Measurements from ENCODE around the gene MAP3K3.
A peak's percentile ranks its signal among the peaks of the same experiment; 100 is the strongest.

MAP3K3 gene

GRCh38 chr17:63692195-63692816 lies 70.1 kb downstream of the MAP3K3 start:
- H3K4me3 ChIP-seq (ENCODE audit: low read depth, low read length), result no peak overlapping the region

DNA sequence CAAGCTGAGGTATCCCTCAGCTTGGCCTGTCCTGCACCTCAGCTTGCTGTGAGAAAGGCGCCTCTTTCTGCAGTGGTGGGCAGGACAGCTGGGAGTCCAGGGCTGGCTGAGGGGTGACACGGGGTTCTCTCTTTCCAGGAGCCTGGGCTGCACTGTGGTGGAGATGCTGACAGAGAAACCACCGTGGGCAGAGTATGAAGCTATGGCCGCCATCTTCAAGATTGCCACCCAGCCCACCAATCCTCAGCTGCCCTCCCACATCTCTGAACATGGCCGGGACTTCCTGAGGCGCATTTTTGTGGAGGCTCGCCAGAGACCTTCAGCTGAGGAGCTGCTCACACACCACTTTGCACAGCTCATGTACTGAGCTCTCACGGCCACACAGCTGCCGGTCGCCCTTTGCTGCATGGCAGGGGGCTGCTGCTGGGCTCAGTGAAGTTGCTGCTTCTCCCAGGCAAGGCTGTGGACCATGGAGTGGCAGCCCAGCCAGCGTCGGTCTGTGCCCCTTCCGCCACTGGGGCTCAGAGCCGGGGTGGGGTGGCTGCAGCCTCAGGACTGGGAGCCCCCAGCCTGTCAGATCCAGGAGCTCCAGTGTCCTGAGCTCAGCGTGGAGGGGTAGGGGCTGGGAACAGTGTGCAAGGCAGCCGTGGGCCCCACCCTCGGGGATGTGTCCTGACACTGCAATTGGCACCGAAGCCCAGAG lies 71.3 kb downstream of the MAP3K3 start:
- H3K4me3 ChIP-seq (ENCODE audit: low read depth, low read length), result no peak overlapping the region

DNA sequence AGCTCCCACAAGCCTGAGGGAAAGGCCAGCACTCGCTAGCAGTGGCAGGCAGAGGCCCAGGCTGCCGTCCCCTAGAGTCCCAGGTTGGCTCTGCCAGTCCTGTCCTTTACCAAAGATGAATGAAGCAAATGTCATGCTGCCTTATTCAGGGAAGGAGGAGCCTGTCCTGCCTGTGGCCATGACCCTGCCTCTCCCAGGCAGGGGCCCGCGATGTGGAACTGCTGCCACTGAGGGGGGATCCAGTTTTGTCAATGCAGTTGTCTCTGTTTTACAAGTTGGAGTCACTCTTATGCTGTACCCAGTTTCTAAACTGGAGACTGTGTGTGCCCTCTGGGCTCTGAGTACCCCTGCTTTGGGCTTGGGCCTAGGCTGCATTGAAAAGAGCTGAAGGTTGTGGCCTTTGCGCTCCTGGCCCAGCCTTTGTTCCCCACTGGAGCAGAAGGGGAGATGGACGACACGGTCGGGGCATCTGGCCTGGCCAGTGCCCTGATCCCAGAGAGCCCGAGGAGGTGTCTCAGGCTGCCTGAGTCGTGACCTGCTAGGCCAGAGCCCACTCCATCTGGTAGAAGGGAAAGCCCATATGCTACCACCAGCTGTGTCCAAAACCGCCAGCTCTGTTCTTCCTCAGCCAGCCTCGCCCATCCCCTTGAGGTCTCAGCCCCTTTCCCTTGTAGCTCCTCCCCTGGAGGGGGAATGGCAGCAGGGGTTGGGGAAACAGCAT lies 72.2 kb downstream of the MAP3K3 start:
- H3K4me3 ChIP-seq (ENCODE audit: low read depth, low read length), result no peak overlapping the region

GRCh38 chr17:63694950-63695773 lies 72.9 kb downstream of the MAP3K3 start:
- H3K4me3 ChIP-seq (ENCODE audit: low read depth, low read length), result no peak overlapping the region

DNA sequence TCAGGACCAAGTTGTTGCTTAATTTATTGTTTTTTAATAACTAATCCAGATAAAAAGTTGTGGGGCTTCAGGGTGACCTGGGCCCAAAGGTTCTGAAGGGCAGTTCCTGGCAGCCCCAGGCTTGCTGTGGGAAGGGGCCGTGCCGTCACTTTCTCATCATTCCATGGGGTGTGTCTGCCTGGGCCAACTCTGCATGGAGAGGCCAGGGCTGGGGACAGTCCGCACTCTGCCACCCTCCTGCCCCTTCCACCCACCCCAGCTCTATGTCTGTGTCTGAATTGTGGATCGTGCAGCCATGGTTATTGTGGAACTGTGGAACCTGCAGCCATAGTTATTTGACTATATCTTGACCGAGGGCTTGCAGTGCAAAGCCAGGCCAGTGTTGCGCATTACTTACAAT lies 73.7 kb downstream of the MAP3K3 start:
- no peak overlapping the region for H3K4me3 ChIP-seq (ENCODE audit: low read depth, low read length)

- H3K4me3 ChIP-seq (ENCODE audit: low read depth, low read length), result no peak overlapping the region
Measured at GRCh38 chr17:63696381-63696961, 74.3 kb downstream of the MAP3K3 start.

DNA sequence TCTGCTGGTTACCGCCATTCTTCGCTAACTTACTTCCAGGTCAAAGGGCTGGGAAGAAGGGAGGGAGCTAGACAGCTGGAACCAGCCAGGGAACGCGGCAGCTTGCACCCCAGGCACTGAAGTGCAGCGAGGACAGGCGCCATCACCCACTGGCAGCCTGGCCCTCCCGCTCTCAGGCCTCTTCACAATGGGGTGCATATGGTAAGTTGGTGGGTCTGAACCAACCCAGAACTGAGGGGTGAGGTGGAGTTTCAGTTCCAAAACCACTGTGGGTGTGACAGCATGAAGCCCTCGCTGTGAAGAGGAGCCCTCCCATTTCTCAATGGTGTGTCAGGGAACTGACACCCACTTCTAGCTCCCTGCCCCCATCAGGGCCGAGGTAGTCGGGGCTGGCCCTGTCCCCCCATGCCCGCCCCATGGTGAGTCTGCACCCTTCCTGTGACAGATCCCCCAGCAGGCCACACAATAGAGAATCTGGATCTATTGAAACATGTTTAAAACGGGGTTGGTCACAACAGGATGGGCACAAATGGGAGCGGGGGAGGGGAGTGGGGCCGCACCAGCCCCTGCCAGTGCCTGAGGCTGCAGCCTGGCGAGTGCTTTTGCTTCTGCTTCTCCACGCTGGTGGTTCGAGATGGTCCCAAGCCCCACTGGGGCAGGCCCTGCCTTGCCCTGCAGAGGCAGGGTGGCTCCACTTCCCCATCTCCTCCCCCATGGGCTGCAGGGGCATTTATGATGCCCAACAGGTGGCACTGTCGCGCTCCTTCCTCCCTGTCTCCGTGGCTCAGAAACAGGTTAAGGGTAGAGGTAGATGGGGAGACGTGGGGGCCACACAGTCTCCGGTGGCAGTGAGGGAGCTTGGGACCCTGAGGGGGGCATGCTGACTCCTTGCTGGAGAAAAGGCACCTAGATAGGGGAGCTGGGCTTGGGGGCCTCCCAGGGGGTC lies 75.4 kb downstream of the MAP3K3 start:
- no peak overlapping the region for H3K4me3 ChIP-seq (ENCODE audit: low read depth, low read length)

GRCh38 chr17:63698381-63698885 lies 76.2 kb downstream of the MAP3K3 start:
- peak overlapping the region; percentile 48 for H3K4me3 ChIP-seq (ENCODE audit: low read depth, low read length)

DNA sequence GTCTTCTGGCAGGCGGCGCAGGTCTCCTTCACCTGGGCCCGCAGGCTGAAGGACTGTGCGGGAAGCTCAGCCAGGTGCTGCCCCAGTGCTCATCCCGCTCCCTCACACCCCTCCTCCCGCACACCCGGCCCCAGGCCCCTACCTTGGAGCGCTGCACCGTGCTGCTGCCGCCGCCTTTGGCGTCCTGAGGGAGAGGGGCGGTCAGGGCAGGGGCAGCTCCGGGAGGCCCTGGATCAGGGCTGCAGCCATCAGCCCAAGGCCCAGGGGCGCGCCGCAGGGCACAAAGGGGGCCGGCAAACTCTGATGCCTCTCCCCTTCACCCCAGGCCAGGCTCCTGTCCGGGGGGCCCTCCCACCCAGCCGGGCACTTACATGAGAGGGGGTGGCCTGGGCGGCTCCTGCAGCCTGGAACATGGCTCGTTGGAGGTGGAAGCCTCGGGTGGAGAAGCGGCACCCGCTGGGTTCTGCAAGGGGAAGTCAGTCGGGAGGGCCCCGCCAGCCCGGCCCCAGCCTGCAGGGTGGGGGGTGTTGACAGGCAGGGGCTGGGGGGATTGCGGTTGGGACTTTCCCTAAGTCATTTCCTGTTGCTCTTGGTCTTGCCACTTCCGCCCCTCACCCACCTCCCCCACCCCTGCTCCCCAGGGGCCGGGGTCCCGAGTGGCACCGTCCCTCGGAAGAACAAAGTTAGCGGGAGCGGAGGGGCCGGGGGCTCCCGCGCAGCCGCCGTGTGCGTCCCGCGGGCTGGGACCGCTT lies 76.8 kb downstream of the MAP3K3 start:
- peak overlapping the region; percentile 48 for H3K4me3 ChIP-seq (ENCODE audit: low read depth, low read length)

DNA sequence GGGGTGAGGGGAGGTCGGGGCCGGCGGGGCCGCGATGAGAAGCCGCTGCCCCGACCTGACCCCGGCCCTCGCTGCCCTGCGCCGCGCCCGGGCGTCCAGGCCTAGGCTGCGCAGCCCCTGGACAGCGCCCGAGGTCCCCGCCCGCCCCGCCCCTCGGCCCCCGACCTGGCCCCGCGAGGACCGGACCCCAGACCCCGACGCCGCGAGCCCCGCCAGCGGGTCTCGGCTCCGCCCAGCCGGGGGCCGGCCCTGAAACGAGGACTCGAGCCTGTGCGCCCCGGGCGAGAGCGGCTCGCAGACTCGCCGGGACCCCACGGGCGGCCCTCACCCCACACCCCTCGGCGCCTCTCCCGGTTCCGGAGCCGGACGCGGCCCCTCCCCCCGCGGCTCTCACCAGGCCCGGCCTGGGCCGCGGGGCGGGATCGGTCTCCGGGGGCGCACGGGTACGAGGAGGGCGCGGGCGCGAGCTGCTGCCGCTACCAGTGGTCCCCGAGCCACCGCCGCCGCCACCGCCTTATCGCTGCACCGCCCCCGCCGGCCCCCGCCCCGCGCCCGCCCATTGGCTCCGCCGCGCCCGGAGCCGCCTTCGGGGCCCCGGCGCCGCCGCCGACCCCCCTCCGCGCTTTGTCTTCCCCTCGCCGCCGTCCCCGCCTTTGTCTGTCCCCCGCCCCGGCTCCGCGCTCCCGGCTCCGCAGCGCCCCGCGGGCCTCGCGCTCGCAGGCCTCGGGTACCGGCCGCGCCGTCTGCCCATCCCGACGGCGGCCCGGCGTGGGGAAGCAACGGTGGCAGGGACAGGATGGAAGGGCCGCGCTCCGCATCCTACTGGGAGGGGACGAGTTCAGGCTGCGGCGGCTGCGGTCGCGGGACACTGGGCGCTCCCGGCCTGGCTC lies 77.7 kb downstream of the MAP3K3 start, which contains the start of gene LIMD2:
Gene LIMD2 (minus strand): TSS at position 488 of the 890 bp plus-strand sequence. CDS start 827 bp downstream, outside the sequence.
- H3K4me3 ChIP-seq (ENCODE audit: low read depth, low read length), result peak within 1 kb of the TSS; percentile 48

DNA sequence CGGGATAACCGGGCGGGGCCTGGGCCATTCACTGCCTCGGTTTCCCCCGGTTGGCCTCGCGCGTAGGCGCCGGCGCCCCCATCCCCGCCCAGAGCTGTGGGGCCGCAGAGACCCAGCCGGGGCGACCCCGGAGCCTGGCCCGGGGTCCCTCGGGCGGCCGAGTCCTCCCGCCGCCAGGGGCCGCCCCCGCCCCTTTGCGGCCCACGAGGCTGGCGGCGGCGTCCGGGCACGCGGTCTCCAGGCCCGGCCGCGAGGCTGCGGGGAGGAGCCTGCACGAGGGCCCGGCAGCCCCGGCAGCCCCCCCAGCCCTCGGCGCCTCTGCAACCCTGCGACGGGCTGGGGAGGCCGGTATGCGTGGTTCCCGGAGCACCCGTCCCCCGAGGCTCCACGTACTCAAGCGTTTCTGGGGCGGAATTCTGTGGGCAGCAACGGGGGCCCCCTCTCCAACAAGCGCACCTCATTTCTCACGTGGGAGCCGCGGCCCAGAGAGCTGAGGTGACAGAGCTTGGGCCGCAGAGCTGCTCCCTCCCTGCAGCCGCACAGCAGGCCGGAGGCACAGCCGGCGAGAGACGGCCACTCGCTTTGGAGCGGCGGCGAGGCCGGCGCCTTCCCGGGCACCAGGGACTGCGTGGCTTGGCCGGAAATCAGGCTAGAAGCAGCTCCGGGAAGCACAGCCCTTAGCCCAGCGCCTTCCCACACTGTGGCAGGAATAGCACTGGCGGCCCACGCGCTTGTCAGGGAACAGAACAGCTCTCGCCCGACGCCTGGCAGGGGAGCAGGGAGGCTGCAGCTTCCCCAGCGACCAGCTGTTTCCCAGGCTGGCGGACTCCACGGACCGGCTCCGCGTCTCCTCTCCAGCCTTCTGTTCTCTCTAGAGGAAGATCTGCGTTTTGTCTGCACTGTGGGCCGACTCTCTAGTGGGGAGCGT lies 78.6 kb downstream of the MAP3K3 start:
- peak overlapping the region; percentile 37 for H3K4me3 ChIP-seq (ENCODE audit: low read depth, low read length)

DNA sequence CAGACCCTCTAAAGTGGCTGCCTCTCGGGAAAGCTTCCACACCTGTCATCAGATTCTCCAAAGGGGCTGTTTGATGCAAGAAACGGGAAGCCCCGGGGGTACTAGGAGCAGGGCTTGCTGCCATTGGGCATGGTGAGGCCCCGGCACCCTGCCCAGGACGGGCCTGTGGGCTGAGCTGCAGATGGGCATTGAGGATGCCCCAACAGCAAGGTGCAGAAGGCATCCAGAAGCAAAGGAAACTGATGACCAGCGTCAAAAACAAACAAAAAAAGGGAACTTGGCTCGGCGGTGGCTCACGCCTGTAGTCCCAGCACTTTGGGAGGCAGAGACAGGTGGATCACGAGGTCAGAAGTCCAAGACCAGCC lies 79.2 kb downstream of the MAP3K3 start:
- H3K4me3 ChIP-seq (ENCODE audit: low read depth, low read length), result no peak overlapping the region

DNA sequence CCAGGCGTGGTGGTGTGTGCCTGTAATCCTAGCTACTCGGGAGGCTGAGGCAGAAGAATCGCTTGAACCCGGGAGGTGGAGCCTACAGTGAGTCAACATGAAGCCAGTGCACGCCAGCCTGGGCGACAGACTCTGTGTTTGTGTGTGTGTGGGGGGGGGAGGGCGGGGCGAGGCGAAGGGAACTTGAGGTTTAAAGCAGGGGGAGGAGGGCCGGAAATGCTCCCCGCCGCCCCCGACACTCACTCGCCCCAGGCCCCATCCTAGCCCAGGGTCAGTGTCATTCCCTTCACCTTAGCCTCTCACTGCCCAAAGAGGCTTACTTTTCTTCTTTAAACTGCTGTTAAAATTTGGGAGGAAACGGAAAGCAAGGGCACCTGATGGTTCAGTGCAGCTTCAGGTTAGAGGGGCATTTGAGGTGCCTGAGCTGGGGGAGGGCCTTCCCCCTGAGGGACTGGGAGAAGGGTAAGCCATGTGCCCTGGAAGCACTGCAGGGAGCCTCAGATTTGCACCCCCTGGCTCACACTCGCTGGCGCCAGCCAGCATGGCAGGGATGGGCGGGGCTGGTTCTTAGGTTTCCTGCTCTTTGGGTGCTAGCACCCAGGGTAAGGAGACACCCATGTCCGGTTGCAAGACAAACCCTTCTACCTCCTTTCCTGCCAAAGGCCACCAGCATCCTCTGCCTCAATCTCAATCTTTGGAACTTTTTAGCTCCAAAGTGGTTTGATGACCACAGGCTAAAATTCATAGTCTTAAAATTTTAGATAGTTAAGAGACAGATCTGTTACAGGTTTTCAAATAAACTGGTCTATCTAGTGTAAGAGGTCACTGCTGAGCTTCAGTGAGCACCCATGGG lies 79.9 kb downstream of the MAP3K3 start:
- H3K4me3 ChIP-seq (ENCODE audit: low read depth, low read length), result no peak overlapping the region

DNA sequence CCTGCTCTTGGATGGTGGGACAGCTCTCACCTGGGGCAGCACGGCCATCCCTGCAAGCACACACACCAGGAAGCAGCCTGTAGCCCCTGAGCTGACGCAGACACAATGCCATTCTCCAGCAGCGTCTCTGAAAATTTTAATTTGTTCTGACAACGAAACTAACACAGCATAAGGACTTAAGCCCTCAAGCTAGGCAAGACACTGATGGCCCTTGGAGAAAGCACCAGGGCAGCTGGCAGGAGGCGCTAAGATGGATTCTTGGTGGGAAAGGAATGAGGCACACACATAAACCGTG lies 80.5 kb downstream of the MAP3K3 start:
- no peak overlapping the region for H3K4me3 ChIP-seq (ENCODE audit: low read depth, low read length)

DNA sequence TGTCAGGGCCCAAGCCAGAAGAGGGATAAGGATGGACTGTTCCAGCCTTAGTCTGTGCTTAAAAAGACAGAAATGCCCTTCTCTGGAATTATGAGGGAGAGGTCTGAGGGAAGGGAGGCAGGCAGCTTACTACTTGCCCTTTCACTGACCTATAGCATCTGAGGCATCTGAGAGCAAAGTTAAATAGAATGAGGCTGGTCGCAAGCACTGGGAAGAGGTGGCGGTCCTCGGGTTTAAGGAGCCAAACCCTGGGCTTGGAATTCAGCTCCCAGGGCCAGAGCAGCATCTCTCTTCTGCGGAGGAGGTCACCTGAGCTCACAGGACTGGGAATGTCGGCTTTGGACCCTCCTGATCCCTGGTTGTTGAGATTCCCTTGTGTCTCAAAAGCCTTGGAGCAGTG lies 80.8 kb downstream of the MAP3K3 start:
- H3K4me3 ChIP-seq (ENCODE audit: low read depth, low read length), result no peak overlapping the region
